Parathyroid adenoma (tissue), 2 donors: Measurements from ENCODE around the gene ALCAM.

Source experiments
- H2AFZ ChIP-seq: fragments of 300-600 bp; sonication (generic); one replicate; pipeline ENCODE4 v1.7.0; 2017; ENCODE audit warnings: antibody characterized with exemption, mild to moderate bottlenecking
- H3K27ac ChIP-seq: fragments of 300-600 bp; sonication (generic); one replicate; pipeline ENCODE4 v1.7.0; 2017
- H3K27me3 ChIP-seq: fragments of 300-600 bp; sonication (generic); one replicate; pipeline ENCODE4 v1.7.0; 2017; ENCODE audit warnings: low read length; ENCODE audit not compliant: control insufficient read depth, insufficient read depth
- H3K36me3 ChIP-seq: fragments of 300-600 bp; sonication (generic); one replicate; pipeline ENCODE4 v1.7.0; 2017; ENCODE audit warnings: low read length; ENCODE audit not compliant: control insufficient read depth, insufficient read depth
- H3K4me1 ChIP-seq: fragments of 300-600 bp; sonication (generic); one replicate; pipeline ENCODE4 v1.7.0; 2017; ENCODE audit warnings: control low read depth
- H3K4me2 ChIP-seq: fragments of 300-600 bp; sonication (generic); one replicate; pipeline ENCODE4 v1.7.0; 2017; ENCODE audit warnings: low read length
- H3K4me3 ChIP-seq: fragments of 300-600 bp; sonication (generic); one replicate; pipeline ENCODE4 v1.7.0; 2017; ENCODE audit warnings: low read depth, low read length
- H3K79me2 ChIP-seq: fragments of 300-600 bp; sonication (generic); one replicate; pipeline ENCODE4 v1.7.0; 2017; ENCODE audit warnings: control low read depth
- H3K9ac ChIP-seq: fragments of 300-600 bp; sonication (generic); one replicate; pipeline ENCODE4 v1.7.0; 2017; ENCODE audit warnings: mild to moderate bottlenecking
- H3K9me3 ChIP-seq: fragments of 300-600 bp; sonication (generic); one replicate; pipeline ENCODE4 v1.7.0; 2017; ENCODE audit warnings: low read length; ENCODE audit not compliant: control insufficient read depth
- TF ChIP-seq, protein P1 (sequence below): fragments of 300-600 bp; sonication (generic); IDR thresholded peaks from one replicate; pipeline ENCODE4 v1.7.0; 2017; ENCODE audit warnings: antibody characterized with exemption, mild to moderate bottlenecking
- donor health status: primary hyperparathyroidism.

Gene ALCAM

DNA sequence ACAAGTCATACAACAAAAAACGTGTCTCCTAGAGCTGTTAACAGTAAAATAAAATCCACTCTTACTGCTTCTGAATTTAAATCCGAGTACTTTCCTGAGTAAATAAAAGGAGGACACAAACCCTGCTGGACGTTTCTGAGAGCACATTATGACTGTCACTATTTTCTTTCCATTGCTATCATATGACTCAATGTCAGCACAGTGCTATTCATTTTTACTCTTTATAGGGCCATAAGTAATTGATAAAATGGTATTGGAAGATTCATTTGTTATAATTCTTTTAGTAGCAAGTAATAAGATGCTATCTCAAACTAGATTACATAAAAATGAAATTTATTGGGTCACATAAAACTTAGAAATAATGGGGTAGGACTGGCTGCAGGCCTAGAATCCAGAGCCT is 68.6 kb downstream of the ALCAM start:
- peaks cover 35% of the 10 kb centered on the region for H3K79me2 ChIP-seq
- H3K4me2 ChIP-seq = no peak overlapping the region
- H3K36me3 ChIP-seq = no peaks in the 10 kb centered on the region
- peaks cover 6% of the 10 kb centered on the region for H3K4me1 ChIP-seq
- H3K27me3 ChIP-seq = no peaks in the 10 kb centered on the region
- no peaks in the 10 kb centered on the region for H3K9me3 ChIP-seq
- no peak overlapping the region for H3K9ac ChIP-seq
- H2AFZ ChIP-seq = no peak overlapping the region
- no peak overlapping the region for H3K4me3 ChIP-seq
- H3K27ac ChIP-seq = no peak overlapping the region
- TF ChIP-seq, protein P1, sequence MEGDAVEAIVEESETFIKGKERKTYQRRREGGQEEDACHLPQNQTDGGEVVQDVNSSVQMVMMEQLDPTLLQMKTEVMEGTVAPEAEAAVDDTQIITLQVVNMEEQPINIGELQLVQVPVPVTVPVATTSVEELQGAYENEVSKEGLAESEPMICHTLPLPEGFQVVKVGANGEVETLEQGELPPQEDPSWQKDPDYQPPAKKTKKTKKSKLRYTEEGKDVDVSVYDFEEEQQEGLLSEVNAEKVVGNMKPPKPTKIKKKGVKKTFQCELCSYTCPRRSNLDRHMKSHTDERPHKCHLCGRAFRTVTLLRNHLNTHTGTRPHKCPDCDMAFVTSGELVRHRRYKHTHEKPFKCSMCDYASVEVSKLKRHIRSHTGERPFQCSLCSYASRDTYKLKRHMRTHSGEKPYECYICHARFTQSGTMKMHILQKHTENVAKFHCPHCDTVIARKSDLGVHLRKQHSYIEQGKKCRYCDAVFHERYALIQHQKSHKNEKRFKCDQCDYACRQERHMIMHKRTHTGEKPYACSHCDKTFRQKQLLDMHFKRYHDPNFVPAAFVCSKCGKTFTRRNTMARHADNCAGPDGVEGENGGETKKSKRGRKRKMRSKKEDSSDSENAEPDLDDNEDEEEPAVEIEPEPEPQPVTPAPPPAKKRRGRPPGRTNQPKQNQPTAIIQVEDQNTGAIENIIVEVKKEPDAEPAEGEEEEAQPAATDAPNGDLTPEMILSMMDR = no peak

DNA sequence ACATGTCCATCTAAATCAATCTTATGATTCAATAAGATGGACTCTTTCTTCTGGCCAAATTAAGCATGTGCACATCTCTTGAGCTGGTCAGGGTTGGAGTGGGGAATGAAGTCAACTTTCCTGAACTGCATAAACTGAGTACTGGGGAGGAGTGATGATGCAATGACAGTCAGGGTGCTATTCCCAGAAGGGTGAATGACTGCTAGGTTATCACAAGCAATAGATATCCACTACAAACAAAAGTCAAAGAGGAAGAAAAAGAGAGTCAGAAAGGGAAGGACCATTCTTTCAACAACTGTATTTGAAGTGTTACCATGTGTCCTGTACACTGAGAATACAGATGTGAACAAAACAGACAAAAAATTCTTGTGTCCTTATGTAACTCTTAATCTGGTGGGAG is 70.0 kb downstream of the ALCAM start:
- Histone ChIP-seq H3K9me3 (no peaks in the 10 kb centered on the region), H3K79me2 (peaks cover 32% of the 10 kb centered on the region), H3K4me3 (no peak overlapping the region), H3K4me1 (peaks cover 6% of the 10 kb centered on the region), H3K27ac (no peak overlapping the region), H3K27me3 (no peaks in the 10 kb centered on the region), H3K36me3 (no peaks in the 10 kb centered on the region), H3K4me2 (no peak overlapping the region), H3K9ac (no peak overlapping the region), H2AFZ (no peak overlapping the region)
- TF ChIP-seq, protein P1 = no peak

- H3K9ac ChIP-seq = no peak overlapping the region
- H3K4me3 ChIP-seq = no peak overlapping the region
- no peaks in the 10 kb centered on the region for H3K27me3 ChIP-seq
- TF ChIP-seq, protein P1 = no peak
- no peaks in the 10 kb centered on the region for H3K36me3 ChIP-seq
- H3K4me2 ChIP-seq = no peak overlapping the region
- peaks cover 6% of the 10 kb centered on the region for H3K4me1 ChIP-seq
- H2AFZ ChIP-seq = no peak overlapping the region
- no peaks in the 10 kb centered on the region for H3K9me3 ChIP-seq
- no peak overlapping the region for H3K27ac ChIP-seq
- peaks cover 37% of the 10 kb centered on the region for H3K79me2 ChIP-seq
Measured at GRCh38 chr3:105440113-105440512, 73.4 kb downstream of the ALCAM start.

DNA sequence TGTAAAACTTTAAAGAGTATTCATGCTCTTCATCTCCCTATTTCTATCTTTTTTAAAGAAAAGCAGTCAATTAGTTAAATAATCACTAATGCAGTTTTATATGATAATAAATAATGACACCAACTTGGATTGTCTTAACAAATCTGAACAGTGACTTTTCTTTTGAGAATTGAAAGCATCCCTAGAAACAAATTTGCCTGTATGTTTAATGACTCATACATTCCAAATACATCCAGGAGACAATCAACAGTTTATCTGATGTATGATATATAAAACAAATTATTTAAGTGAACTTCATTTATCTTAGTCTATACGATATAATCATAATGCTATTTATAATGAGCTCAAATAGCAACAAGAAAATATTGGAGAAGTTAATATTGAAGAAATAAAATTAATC is 78.0 kb downstream of the ALCAM start:
- no peak overlapping the region for H3K4me2 ChIP-seq
- H3K4me1 ChIP-seq = peaks cover 6% of the 10 kb centered on the region
- no peak overlapping the region for H3K4me3 ChIP-seq
- H2AFZ ChIP-seq = no peak overlapping the region
- H3K79me2 ChIP-seq = peaks cover 24% of the 10 kb centered on the region
- no peak overlapping the region for H3K9ac ChIP-seq
- no peaks in the 10 kb centered on the region for H3K9me3 ChIP-seq
- H3K27me3 ChIP-seq = no peaks in the 10 kb centered on the region
- TF ChIP-seq, protein P1 = no peak
- H3K36me3 ChIP-seq = no peaks in the 10 kb centered on the region
- H3K27ac ChIP-seq = no peak overlapping the region

- no peak overlapping the region for H3K4me3 ChIP-seq
- H3K36me3 ChIP-seq = no peaks in the 10 kb centered on the region
- TF ChIP-seq, protein P1 = no peak
- no peaks in the 10 kb centered on the region for H3K27me3 ChIP-seq
- no peak overlapping the region for H3K9ac ChIP-seq
- peak overlapping the region; percentile 25 for H3K27ac ChIP-seq
- peaks cover 40% of the 10 kb centered on the region for H3K79me2 ChIP-seq
- H3K4me2 ChIP-seq = peak overlapping the region; percentile 1
- peaks cover 6% of the 10 kb centered on the region for H3K4me1 ChIP-seq
- H2AFZ ChIP-seq = no peak overlapping the region
- no peaks in the 10 kb centered on the region for H3K9me3 ChIP-seq
Measured at GRCh38 chr3:105448338-105448982, 81.8 kb downstream of the ALCAM start.
